ENCODE results near the gene POLE. TPM values are rescaled to one million over a fixed set of nuclear protein-coding genes. Genes with fewer than 3 reads are reported as not detected.

Gene POLE, protein sequence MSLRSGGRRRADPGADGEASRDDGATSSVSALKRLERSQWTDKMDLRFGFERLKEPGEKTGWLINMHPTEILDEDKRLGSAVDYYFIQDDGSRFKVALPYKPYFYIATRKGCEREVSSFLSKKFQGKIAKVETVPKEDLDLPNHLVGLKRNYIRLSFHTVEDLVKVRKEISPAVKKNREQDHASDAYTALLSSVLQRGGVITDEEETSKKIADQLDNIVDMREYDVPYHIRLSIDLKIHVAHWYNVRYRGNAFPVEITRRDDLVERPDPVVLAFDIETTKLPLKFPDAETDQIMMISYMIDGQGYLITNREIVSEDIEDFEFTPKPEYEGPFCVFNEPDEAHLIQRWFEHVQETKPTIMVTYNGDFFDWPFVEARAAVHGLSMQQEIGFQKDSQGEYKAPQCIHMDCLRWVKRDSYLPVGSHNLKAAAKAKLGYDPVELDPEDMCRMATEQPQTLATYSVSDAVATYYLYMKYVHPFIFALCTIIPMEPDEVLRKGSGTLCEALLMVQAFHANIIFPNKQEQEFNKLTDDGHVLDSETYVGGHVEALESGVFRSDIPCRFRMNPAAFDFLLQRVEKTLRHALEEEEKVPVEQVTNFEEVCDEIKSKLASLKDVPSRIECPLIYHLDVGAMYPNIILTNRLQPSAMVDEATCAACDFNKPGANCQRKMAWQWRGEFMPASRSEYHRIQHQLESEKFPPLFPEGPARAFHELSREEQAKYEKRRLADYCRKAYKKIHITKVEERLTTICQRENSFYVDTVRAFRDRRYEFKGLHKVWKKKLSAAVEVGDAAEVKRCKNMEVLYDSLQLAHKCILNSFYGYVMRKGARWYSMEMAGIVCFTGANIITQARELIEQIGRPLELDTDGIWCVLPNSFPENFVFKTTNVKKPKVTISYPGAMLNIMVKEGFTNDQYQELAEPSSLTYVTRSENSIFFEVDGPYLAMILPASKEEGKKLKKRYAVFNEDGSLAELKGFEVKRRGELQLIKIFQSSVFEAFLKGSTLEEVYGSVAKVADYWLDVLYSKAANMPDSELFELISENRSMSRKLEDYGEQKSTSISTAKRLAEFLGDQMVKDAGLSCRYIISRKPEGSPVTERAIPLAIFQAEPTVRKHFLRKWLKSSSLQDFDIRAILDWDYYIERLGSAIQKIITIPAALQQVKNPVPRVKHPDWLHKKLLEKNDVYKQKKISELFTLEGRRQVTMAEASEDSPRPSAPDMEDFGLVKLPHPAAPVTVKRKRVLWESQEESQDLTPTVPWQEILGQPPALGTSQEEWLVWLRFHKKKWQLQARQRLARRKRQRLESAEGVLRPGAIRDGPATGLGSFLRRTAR (N-terminal part only)
- 10 to 100 TPM; 21.1 to 45.3 (median 29.5) TPM for polyA plus RNA-seq (ENCODE audit: insufficient read length in 10 of 10)
- long read RNA-seq, donor 1, partial matches to known transcripts = 0 of 1 reads
- long read RNA-seq, donor 1, other reads (novel, unspliced or antisense) = 0 of 1 reads
- long read RNA-seq, donor 2 = 0 reads
- long read RNA-seq, donor 3 = 0 reads
- long read RNA-seq, donor 4, partial matches to known transcripts = 0 of 1 reads
- long read RNA-seq, donor 4, other reads (novel, unspliced or antisense) = 0 of 1 reads
- long read RNA-seq, donor 5, partial matches to known transcripts = 0 of 3 reads
- long read RNA-seq, donor 5, other reads (novel, unspliced or antisense) = 0 of 3 reads
- long read RNA-seq, donor 6, partial matches to known transcripts = 34 of 56 reads
- long read RNA-seq, donor 6, other reads (novel, unspliced or antisense) = 20 of 56 reads
- long read RNA-seq, donor 7, partial matches to known transcripts = 29 of 48 reads
- long read RNA-seq, donor 7, other reads (novel, unspliced or antisense) = 17 of 48 reads
- long read RNA-seq, donor 8 = 0 reads
- long read RNA-seq, donor 9 = 0 reads

- peak; percentile 96 to 98 (median 97) for DNase-seq
Measured at GRCh38 chr12:132687211-132688164, at the start of gene POLE, which contains the start of gene PXMP2. Gene POLE (minus strand): TSS chr12:132687342. CDS start chr12:132687315, 27 bp downstream. Gene PXMP2 (plus strand): TSS chr12:132687587. CDS start chr12:132687671, 84 bp downstream.

- no peak for DNase-seq
Measured at GRCh38 chr12:132736913-132737312, 49.8 kb upstream of the POLE start.

- DNase-seq = no peak
Measured at GRCh38 chr12:132736378-132736777, 49.2 kb upstream of the POLE start.

DNA sequence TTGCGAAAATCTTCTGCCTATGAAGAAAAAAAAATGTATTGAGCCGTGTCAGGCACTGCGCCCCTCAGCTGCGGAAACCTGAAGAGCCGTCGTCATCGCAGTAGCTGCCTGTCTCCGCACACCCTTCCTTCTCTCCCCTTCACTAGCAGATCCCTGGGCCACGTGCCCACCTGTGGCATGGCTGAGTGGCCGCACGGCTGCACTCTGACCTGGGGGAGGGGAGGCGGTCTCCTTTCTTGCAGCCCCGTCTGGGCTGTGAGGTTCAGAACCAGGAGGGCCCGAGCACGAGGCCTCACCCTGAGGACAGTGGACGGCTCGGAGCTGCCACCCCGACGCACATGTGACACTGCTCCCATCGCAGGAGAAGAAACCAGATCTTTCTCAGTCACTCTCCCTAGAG is 48.4 kb upstream of the POLE start:
- no peak for DNase-seq

DNA sequence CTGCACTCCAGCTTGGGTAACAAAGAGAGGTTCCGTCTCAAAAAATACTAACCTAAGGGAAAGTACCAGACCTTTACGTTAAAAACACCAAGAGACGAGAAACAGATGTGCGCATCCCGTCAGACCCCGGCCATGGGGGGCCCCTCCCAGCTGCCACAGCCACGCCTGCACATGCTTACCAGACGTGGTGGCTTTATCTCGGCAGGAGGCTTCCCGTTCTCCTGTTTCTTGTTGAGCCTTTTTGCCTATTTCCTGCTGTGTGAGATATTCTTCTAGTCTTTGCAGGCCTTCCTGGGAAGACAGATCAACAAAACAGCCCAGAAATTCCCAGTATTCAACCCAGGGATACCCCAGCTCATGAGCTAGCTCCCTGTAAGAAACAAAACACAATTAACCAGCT is 47.1 kb upstream of the POLE start:
- DNase-seq = no peak

DNA sequence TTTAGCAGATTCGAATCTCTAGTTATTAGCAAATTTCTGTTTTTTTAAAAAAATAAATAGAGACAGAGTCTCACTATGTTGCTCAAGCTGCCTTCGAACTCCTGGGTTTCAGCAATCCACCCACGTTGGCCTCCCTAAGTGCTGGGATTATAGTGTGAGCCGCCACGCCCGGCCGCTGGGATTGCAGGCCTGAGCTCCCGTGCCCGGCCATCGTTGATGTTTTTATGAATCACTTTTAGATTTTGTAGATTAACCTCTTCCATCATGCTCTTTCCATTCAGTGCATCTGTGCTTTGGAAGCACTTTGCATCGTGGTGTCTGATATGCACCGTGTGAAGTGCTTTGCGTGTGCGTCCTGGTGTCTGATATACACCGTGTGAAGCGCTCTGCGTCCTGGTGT is 44.4 kb upstream of the POLE start:
- DNase-seq = no peak

- no peak for DNase-seq
Measured at GRCh38 chr12:132730353-132730752, 43.2 kb upstream of the POLE start.

GRCh38 chr12:132729541-132730320 is 42.6 kb upstream of the POLE start:
- DNase-seq = no peak

- DNase-seq = no peak
Measured at GRCh38 chr12:132728502-132728901, 41.4 kb upstream of the POLE start.

DNA sequence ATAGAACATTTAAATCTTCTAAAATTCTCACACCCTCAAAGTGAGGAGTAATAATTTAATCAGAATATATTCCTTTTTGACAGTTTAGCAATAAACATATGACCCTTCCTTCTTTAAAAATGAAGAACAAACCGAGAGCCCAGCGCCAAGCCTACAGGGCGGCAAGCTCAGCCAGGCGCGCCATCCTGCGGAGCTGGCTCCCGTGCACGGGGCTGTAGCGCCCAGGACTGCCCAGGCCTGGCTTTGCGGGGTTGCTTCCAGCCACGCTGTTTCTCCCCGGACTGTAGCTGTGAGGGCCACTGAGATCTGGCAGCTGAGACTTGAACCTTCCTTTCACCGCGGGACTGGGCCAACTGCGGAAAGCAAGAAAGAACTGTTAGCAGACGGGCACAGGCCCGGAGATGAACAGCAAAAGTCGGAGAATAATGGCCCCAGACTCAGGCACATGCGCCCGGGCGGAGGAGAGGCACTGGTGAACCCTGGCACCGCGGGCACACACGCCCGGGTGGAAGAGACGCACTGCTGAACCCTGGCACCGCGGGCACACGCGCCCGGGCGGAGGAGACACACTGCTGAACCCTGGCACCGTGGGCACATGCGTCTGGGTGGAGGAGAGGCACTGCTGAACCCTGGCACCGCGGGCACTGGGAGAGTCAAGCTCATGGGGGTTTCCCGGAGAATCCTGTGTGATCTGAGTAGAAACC is 40.1 kb upstream of the POLE start:
- no peak for DNase-seq

GRCh38 chr12:132726386-132726785 is 39.2 kb upstream of the POLE start:
- no peak for DNase-seq

DNA sequence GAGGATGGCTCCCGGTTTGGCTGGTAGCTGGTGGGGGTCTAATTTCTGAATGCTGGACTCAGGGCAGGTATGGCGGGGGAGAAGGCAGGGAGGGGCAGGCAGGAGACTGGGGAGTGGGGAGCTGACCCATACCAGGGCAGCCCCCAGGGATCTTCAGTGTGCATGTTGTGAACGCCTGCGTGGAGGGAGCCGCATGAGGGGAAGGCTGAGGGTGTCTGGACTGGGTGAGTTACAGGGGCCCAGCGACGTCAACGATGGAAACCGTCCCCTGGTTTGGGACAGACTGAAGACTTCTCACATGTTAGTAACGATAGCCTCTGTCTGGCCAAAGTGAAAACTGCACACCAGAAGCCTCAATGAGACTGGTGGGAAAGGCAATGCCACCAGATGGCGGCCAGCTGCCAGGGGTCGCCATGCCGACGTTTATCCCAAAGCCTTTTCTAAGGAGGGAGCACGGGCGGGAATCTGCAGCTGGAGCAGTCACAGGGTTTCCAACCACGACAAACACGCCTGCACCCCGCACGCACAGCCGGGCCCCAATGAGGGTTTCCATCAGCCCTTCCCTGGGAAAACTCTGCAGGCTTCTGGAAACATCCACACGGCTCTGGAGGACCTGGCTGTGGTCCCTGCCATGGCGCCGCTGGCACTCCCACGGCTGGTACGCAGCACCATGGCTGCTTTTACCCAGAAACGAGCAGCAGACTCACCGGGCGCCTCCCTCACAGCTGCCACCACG is 37.5 kb upstream of the POLE start:
- DNase-seq = peak; percentile 18 to 62 (median 18)

DNA sequence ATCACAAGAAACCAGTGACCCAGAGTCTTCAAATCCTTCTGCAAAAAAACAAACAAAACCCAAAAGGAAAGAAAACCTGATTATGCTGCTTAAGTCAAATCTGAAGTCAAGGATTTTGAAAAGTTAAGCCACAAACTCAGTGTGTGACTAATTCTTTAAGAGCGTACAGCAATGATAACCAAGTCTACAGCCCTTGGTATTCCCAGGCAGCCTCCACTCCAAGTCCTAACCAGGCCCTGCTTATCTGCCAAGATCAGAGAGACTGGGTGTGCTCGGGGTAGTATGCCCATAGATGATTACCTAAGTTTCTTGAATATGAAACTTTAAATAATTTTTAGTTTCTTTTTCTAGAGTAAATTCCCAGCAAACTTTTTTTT is 36.6 kb upstream of the POLE start:
- no peak for DNase-seq

DNA sequence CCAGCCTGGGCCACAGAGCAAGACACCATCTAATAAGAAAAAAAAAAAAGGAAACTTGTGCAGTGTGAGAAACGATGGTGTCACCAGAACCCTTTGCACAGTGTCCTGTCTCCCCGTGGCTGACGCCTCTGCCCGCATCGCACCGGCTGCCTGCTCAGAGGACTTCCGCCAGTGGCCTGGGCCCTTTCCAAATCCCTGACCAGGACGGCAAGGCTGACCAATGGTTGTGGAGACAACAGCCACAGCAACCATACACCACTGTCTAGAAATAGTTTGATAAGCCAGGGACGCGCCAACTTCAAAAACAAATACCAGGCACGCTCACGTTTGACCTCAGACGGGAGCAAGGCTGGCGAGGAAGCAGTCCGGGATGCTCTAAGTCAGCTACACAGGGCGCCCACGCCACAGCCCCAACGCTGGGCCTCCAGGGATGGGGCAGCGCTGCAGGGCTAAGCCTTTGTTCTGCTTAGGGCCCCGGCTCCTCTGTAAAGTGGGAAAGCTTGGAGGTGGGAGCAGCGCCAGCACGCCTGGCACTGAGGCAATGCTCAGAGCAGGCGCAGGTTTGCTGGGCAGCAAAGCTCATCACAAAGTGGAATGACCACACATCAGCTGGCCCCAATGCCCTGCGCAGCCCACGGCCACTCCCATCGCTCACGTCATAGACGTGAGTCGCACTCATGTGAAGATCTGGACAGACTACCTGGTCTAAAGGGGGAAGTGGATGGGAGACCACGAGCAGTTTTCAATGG is 36.0 kb upstream of the POLE start:
- no peak for DNase-seq

- DNase-seq = no peak
Measured at GRCh38 chr12:132720606-132721345, 33.6 kb upstream of the POLE start.

GRCh38 chr12:132719954-132720324 is 32.8 kb upstream of the POLE start:
- DNase-seq = no peak

Measured in muscle of back (tissue), 13 donors.